GM19372 (cell line): ENCODE results near the gene ACTMAP.
"Not testable (repeated sequence)": the region's sequence is repeated elsewhere in the genome, so short reads cannot be mapped to it uniquely, and the experiment has no call there.

Experiments
- ATAC-seq: cut with Tn5 transposase; IDR thresholded peaks from one replicate; pipeline ENCODE4 v1.9.1; 2021; ENCODE audit warnings: mild to moderate bottlenecking, low read depth, moderate library complexity; ENCODE audit not compliant: unreplicated experiment

The ACTMAP gene

DNA sequence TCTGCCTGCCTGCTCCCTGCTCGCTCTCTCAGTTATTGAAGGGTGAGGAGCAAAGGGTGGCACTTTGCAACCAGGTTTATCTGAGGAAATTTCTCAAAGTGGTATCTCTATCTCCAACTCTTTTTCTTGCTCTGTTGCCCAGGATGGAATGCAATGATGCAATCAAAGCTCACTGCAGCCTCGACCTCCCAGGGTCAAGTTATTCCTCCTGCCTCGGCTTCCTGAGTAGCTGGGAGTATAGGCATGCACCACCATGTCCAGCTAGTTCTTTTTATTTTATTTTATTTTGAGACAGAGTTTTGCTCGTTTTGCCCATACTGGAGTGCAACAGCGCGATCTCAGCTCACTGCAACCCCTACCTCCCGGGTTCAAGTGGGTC lies 4.9 kb downstream of the ACTMAP start:
- ATAC-seq = no peak

DNA sequence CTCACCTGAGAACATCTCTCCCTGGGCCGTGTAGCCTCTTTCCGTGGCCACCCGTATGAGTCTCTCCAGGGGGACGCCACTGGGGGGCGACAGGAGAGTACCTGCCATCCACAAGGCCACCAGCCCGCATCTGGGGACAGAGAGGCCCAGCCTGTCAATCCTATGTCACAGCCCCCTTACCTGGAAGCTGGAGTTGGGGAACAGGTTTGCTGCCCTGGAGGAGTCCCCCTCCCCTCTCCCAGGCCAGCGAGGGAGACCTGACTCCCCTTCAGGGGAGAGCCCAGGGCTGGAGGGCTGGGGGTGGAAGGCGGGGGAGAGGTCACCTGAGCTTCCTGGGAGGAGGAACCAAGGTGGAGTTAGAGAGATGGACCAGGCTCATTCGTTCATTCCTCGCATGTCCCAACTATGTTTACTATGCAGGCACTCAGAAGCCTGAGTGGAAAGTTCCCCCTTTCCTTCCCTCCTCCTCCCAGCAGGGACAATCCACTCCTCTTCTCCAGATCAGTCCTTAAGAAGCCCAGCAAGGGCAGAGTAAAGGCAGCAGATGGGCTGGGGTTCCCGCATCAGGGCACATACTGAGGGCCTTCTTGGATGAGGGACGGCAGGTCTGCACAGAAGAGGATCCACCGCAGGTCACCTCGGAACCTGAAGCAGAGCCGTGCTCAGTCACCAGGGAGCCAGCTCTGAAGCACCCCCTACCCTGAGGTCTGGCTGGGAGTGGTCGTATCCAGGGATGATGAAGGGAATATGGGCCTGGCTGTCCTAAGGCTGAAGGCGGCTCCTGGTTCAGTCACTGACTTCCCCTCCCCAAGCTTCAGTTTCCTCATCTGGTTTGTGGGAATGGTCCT lies 5.5 kb downstream of the ACTMAP start:
- no peak for ATAC-seq

- ATAC-seq = no peak
These were observed 6.4 kb downstream of the ACTMAP start for GRCh38 chr19:40743926-40744325.

- ATAC-seq = no peak
These were observed 7.4 kb downstream of the ACTMAP start for GRCh38 chr19:40742886-40743285.

GRCh38 chr19:40742477-40742876 lies 7.8 kb downstream of the ACTMAP start:
- no peak for ATAC-seq

GRCh38 chr19:40741527-40742390 lies 8.5 kb downstream of the ACTMAP start:
- ATAC-seq = no peak

- ATAC-seq = no peak
These were observed 9.5 kb downstream of the ACTMAP start for GRCh38 chr19:40740747-40741146.

DNA sequence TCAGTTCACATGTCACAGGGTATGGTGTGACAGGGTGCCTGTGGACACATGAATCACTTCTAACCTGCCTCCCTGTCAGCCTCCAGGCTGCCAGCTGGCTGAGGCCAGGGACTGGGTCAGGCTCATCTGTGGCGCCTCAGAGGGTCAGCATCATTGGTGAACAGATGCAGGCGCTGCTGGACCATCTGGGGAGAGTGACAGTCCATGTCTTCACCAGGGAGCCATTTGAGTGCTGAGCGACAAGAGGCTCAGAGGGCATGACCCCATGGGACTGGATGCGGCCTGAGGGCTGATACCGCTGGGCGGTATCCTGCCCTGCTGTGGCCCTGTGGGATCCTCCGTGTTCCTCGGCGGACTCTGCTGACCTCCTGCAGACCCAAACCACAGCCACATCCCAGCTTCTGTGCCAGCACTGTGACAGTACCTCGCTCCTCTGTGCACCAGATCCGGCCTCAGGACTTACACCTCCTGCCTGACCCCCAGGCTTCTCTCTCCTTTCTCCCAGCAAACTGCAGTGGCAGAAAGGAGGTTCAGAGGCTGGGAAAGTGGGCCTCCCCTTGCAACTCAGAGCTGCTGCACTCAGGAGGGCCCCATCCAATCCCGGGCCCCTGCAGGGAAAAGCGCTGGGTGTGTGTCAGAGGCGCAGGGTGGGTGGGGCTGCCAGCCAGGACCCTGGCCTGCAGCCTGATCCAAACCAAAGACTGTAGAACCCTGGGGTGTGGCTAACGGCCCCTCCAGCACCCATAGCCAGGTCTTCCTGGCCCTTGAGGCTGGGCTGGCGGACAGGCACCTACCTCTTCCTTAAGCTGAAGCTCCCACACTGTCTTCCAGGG lies 10.2 kb downstream of the ACTMAP start:
- ATAC-seq = no peak

GRCh38 chr19:40739030-40739839 lies 11.0 kb downstream of the ACTMAP start:
- ATAC-seq = no peak

DNA sequence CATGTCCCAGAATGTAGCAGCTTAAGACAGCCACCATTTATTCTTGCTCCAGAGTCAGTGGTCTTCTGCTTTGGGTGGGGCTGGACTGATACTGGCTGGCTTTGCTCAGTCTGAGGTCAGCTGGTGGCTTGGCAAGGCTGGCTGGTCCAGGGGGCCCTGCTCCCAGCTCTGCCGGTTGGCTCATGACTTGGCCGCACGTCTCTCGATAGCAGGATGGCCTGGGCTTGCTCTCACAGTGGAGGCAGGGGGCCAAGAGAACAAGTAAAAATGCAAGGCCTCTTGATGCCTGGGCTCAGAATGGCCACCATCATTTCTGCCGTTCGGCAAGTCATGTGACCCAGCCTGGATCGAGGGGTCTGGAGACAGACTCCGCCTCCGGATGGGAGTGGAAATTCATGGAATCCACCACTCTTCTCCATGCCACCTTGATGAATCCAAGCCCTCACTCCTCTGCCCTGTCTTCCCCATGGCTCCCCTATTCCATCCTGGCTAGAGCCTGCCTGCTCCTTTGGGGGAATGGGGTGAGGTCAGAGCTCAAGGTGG lies 13.1 kb downstream of the ACTMAP start:
- ATAC-seq = no peak

DNA sequence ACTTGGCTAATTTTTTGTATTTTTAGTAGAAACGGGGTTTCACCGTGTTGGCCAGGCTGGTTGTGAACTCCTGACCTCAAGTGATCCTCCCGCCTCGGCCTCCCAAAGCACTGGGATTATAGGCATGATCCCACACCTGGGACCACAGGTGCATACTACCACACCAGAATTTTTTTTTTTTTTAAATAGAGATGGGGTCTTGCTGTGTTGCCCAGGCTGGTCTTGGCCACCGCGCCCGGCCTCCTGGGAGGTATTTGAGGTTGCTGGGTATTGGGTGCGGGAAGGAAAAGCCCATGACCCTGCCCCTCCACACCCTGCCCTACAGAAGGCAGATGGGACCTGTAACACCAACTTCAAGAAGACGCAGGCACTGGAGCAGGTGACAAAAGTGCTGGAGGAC lies 13.6 kb downstream of the ACTMAP start:
- ATAC-seq = no peak

DNA sequence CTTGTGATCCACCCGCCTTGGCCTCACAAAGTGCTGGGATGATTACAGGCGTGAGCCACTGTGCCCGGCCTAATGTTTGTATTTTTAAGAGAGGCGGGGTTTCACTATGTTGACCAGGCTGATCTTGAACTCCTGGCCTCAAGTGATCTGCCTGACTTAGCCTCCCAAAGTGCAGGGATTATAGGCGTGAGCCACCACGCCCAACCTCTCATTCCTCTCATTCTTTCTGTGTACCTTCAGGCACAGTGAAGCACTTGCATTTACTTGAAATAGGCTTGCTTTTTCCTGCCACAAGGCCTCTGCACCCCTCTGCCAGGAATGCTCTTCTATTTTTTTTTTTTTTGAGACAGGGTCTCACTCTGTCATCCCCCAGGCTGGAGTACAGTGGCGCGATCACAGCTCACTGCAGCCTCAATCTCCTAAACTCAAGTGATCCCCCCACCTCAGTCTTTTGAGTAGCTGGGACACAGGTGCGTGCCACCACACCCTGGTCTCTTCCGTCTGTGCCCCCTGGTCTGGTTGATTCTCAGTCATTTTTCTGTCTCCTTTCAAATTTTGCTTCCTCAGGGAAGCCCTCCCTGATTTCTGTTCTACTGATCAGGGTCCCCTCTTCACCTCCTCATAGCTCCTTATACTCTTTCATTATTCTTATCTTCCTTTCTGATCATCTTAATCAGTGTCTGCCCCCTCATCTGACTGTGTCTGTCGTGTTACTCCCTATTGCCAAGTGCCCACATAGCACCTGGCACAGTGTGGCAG lies 15.1 kb downstream of the ACTMAP start:
- ATAC-seq = no peak

DNA sequence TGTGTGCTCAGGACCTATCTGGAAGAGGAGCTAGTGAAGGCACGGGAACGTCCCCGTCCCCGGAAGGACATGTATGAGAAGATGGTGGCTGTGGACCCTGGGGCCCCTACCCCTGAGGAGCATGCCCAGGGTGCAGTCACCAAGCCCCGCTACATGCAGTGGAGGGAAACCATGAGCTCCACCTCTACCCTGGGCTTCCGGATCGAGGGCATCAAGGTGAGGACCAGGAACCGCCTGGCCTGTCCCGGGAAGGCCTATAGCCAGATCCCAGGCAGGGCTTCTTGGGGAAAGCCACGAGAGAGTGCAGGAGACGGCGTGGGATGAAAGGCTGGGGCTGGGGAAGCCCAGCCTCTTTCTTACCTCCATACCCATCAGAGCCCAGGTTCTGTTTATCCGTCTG lies 17.1 kb downstream of the ACTMAP start:
- ATAC-seq = no peak

- ATAC-seq = not testable (repeated sequence)
These were observed 18.0 kb downstream of the ACTMAP start for GRCh38 chr19:40732304-40732703.

DNA sequence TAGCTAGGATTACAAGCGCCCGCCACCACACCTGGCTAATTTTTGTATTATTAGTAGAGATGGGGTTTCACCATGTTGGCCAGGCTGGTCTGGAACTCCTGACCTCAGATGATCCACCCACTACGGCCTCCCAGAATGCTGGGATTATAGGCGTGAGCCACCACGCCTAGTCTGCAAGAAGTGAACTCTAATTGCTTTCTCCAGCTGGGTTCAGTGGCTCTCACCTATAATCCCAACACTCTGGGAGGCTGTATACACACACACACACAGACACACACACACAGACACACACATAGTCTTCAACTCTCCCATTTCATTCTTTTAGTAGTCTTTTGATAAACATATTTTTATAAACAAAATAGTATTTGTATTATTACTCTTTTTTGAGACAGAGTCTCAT lies 20.2 kb downstream of the ACTMAP start:
- not testable (repeated sequence) for ATAC-seq

GRCh38 chr19:40726279-40726678 lies 24.0 kb downstream of the ACTMAP start:
- ATAC-seq = no peak

- ATAC-seq = no peak
These were observed 25.4 kb downstream of the ACTMAP start for GRCh38 chr19:40724855-40725254.

DNA sequence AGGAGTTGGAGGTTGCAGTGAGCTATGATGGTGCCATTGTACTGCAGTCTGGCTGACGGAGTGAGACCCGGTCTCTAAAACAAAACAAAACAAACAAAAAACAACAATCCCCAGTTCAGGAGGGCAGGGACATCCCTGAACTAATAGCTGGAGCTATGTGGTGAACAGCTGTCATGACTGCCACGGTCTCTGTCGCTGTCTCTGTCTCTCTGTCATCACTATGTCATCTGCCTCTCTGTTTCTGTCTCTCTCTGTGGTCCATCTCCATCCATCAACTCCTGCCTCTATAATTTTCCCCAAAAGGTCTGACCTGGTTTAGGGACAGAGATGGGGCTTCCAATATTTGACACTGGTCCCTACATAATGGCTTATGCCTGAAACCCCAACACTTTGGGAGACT lies 26.0 kb downstream of the ACTMAP start:
- no peak for ATAC-seq

DNA sequence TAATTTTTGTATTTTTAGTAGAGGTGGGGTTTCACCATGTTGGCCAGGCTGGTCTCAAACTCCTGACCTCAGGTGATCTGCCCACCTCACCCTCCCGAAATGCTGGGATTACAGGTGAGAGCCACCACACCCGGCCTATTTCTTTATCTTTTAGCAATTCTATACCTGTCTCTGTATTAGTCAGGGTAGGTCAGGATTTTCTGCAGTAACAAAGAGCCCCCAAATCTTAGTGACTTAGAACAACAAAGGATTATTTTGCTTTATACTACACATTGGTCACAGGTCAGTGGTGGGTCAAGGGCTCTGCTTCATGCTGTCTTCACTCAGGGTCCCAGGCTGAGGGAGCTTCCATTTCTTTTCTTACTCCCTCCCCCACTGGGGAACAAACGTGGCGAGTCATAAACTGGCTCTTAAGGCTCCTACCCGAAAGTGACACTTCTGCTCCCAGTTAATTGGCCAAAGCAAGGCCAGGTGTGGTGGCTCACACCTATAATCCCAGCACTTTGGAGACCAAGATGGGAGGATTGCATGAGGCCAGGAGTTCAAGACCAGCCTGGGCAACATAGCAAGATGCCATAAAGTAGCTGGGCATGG lies 26.5 kb downstream of the ACTMAP start:
- no peak for ATAC-seq
